ENCODE results near the gene GTPBP3.

DNA sequence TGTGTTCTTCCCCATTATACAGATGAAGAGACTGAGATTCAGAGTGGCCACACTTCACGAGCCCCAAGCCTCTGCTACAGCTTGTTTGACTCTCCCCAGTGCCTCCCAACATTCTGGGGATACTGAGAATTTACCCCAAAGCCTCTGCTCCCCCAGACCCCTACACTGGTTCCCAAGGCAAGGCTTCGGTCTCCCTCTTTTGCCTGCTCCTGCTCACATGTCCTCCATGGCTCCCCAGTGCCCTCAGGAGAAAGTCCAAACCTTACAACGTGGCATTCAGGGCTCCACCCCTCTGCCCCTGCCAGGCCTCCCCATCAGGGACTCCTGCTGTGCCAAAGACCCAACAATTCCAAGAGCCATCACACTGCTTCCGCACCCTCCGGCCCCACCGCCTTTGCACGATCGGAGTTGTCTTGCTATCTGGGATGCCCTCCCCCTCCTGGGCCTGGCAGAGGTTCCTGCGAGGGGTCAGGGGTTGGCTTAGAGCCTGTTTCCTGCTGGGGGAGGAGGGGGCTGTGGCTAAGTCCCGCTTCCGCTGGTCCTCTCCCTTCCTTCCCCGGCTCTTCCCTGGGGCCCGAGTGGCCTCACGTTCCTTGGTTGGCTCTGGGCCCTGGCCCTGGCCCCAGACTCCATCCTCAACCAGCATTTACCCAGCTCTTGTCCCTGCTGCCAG lies 15.4 kb downstream of the GTPBP3 start:
- TF ChIP-seq CTCF (conservative IDR thresholded peaks at IDR 0.05; ENCODE audit: low read depth, low read length), result no peak
- no peak for TF ChIP-seq EZH2 (IDR thresholded peaks at IDR 0.05; ENCODE audit: borderline replicate concordance, low read depth, low read length, poor library complexity, severe bottlenecking)

Data from A673 (cell line).